Stimulated activated CD8-positive, alpha-beta memory T cell treated with anti-CD3 and anti-CD28 coated beads, Interleukin-4, amount 100 ng/mL, for 48 hours (primary cell): ENCODE data around the gene SH3RF2.
"Not testable (repeated sequence)": the region's sequence is repeated elsewhere in the genome, so short reads cannot be mapped to it uniquely, and the experiment has no call there.

Experiments
- DNase-seq: peaks from one replicate; pipeline ENCODE4 v3.0.0-alpha.2; 2020

Gene SH3RF2

DNA sequence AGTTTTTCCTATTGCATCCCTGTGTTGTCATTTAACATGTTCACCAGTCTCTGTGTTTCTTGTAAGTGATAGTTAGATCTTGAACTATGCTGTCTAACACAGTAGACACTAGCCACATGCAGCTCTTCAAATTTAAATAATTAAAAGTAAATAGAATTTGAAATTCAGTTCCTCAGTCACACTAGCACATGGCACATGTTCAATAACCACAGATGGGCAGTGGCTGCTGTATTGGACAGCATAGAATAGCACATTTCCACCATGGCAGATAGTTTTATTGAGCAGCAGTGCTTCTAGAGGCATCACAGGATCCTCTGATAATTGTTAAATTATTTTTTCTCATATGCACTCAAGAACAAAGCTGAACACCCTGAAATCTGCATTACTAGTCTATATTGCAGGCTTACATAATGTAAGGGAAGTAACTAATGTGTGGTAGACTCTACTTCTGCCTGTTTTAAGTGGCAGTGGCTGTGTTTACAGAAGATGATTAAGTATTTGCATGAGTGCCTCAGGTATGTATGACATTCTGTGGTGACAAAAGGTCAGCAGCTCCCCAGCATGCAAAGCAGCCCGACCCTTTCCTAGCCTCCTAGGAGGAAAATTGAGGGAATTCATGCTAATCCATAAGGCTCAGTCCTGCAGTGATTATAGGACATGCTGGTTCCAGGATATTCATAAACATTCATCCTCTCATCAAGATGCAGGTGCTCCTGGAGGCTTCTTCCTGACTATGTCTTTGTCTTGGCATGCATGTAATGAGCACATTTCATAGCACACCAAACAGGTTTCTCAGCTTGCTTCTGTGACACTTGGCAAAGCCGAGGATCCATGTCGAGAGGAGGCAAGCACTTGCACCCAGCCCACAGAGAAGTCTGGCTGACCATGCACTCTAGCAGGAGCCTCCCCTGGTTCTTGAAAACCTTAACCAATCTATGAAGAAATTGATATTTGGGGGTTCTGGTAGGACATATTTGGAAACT lies 45.5 kb downstream of the SH3RF2 start:
- no peak for DNase-seq

DNA sequence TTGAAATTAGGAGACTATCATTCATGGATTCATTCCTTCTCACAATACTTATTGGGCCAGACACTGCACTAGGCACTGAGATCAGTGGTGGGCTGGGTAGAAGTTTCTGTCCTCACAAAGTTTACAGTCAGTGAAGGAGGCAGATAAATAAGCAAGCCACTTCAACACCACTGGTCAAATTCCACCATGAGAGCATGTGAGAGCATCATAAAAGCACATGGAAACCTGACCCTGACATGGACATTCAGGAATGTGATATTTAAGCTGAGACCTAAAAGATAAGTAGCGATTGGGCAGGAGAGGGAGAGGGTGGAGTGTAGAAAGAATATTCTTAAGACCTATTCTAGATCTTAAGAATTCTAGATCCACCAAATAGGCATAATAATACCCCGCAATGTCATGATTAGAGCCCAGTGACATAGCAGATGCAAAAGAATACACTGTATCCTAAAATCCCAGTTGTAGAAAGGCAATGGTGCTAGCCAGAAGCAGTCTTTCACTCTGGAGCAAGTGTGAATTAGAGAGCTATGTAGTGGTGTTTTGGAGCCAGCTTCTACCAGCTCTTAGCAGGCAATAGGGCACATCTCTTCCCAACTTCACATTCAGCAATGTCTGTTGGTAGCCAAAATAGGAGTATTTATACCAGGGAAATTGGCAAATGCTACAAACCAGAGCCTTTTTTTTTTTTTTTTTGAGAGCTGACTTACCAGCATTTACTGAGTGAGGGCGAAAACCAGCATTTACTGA lies 46.4 kb downstream of the SH3RF2 start:
- no peak for DNase-seq

DNA sequence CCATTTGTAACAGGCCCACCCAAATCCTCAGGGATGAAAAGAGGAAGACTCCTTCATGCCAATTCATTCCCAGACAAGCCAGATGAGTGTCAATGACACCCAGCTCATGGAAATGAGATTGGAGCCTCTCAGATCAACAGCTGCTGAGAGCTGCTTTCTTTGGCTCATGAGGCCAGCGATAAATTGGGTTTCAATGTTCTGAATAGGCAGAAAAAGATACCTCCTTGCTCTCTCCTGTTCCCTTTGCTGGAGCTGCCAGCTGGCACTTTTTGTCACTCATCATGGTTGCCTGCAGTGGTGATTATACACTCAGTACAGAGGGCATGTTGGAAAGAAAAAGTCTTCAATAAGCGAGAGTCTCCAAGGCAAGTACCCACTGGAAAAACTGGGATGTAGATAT lies 47.1 kb downstream of the SH3RF2 start:
- DNase-seq, result no peak

DNA sequence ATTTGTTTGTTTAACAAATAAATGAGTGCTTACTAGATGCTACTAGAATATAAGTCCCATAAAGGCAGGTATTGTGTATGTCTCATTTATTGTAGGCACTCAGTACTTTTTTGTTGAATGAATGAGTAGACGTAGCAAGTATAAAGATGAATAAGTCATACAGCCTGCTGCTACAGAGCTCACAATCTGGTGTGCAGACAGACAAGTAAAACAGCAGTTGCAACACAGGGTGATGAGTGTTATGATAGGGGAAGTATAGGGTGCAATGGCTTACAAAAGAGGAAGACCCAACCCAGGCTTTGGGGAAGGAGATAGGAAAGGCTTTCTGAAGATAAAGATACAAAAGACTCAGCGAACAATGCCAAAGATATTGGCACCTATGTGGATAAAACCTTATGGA lies 47.7 kb downstream of the SH3RF2 start:
- no peak for DNase-seq

DNA sequence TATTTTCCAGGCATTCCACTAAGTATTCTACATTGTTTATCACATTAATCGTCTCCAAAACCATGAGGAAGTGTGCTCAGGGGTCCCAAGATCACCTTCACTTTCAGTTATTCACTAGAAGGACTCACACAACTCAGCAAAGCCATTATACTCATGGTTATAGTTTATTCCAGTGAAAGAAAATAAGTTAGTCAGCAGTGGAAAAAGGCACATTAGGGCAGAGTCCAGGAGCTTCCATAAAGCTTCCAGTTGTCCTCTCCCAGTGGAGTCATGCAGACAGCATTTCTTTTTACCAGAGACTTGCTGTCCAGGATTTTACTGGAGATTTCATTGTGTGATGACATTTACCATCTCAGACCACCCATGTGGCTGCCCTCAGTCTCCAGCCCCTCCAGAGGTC lies 51.5 kb downstream of the SH3RF2 start:
- DNase-seq, result no peak

DNA sequence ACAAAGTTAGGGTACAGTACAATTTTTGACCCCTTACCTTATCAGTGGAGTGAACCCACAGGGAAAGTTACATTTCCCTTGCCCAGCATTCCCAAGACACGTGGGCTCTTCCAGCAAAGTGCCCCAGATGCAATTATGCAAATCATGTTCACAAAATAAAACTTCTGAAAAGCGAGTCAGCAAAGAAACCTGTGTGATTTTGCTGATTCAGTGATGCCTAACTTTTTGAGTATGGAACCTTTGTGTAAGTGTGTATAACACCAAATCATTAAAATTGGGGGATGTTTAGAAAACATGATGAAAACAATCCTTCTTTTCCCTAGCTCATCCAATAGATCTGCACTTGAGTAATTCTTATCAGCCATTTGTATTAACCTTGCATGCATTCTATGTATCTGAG lies 52.6 kb downstream of the SH3RF2 start:
- DNase-seq, result no peak

DNA sequence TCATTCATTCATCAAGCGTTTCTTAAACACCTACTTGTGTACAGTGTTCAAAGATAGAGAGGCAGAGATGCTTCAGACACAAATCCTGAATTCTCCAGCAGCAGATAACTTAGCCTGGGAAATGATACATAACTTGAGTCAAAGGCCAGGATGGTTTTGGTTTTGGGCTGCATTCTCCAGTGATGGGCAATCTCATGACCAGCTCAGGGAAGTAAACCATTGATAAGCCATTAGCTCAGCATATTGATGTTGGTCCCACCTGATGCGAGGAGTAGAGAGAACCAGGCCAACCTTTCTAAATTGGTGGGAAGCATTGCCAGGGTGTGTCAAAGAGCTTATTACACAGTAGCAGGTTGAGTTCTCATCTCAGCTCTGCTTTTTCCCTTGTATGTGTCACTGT lies 53.0 kb downstream of the SH3RF2 start:
- DNase-seq, result no peak

DNA sequence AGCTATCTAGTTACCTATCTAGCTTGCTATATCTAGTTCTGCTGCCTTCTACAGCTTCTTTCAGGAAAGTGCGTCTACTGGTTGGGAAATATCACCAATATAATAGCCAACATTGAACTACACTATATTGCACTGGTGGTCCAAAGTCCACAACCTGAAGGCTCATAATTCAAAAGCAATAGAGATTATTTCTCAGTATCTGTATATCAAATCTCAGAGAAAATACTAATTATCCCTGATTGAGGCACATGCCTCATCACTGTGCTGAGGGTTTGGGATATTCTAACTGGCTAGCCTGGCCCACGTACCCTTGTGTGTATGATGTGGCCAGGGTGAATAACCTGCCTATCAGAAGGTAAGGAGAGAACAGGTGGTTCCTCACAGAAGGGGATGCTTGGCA lies 53.8 kb downstream of the SH3RF2 start:
- DNase-seq, result no peak

DNA sequence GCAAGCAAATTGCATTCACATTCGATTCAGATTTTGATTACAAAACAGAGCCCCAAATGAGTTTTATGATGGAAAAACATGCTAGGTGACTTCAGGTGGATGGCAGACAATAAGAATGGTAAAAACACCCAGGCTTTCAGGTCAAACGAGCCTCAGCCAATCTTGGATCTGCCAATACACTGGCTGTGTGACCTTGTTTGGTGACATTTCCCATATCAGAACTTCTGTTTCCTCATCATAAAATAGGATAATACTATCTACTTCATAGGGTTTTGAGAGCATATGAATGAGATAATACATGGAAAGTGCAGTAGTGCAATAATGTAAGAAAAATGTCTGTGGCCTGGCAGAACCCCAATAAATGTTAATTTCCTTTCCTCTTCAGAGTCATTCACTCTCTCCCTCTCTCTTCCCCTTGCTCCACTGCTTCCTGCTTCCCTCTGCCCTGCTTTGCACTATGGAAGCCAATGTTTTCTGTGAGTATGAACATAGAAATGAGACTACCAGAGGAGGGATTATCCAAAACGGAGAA lies 54.7 kb downstream of the SH3RF2 start:
- DNase-seq, result no peak

DNA sequence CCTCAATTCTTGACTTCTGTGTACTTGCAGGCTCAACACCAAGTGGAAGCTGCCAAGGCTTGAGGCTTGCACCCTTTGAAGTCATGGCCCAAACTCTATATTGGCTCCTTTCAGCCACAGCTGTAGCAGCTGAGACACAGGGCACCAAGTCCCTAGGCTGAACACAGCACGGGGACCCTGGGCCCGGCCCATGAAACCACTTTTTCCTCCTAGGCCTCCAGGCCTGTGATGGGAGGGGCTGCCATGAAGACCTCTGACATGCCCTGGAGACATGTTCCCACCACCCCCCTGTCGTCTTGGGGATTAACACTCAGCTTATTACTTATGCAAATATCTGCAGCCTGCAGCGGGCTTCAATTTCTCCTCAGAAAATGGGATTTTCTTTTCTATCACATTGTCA lies 57.2 kb downstream of the SH3RF2 start:
- not testable (repeated sequence) for DNase-seq

DNA sequence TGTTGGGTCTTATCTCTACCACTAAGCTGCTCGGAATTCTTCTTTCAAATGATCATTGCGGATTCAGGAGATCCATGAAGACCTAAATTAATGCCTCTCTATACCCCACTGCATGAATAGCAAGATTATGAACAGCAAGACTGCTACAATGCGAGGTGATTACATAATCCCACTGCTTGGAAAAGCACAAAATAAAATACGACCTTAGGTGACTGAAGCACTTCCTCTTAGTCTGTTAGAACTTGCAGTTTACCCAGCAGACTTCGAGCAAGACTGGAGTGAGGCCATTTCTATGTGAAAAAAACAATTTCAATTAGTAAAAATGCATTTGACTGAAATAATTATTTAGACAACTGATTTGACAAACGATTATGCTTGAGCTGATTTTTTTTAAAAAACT lies 59.8 kb downstream of the SH3RF2 start:
- no peak for DNase-seq

DNA sequence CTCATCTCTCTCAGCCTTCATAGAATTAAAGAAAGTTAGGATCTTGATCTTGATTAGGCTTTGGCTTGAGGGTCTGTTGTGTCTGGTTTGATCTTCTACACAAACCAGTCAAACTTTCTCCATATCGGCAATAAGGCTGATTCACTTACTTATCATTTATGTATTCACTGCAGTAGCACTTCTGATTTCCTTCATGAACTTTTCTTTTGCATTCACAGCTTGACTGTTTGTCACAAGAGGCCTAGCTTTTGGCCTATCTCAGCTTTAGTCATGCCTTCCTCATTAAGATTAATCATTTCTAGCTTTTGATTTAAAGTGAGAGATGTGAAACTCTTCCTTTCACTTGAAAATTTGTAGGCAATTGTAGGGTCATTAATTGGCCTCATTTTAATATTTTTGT lies 62.8 kb downstream of the SH3RF2 start:
- DNase-seq, result no peak

DNA sequence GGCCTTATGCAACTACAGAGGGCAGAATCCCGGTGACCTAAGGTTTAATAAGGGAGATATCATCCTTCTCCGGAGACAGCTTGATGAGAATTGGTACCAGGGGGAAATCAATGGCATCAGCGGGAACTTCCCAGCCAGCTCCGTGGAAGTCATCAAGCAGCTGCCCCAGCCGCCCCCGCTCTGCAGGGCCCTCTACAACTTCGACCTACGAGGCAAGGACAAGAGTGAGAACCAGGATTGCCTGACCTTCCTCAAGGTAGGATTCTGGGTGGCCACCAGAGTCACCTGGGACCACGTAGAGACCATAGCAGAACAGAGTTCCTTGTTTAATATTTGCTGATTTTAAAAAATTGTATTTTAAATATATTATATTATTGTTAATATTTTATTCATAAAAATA lies 63.7 kb downstream of the SH3RF2 start:
- no peak for DNase-seq

DNA sequence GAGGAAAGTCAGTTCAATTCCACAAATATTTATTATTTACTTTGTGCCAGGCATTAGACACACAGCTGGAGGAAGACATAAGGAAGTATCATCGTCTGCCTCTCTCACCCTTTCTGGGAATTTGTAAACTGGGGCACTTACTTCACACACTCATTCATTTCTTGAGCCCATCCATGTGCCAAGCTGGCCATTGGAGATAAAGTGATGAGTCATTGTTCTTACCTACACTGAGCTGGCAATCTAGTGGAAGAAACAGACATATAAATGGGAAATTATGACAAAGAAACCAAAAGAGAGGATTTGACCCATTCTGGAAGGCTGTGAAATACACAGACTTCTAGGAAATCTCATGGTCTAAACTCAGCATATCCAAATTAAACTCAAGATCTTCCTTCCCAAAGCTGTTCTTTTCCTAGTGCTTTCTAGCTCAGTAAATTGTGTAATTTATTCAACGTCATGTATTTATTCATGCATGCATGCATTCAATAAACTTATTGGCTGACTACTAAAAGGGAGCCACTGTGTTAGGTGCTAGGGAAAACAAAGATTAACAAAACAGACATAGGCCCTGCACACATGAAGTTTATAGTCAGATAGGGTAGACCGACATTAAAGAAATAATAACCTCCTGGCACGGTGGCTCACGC lies 65.3 kb downstream of the SH3RF2 start:
- DNase-seq, result no peak

DNA sequence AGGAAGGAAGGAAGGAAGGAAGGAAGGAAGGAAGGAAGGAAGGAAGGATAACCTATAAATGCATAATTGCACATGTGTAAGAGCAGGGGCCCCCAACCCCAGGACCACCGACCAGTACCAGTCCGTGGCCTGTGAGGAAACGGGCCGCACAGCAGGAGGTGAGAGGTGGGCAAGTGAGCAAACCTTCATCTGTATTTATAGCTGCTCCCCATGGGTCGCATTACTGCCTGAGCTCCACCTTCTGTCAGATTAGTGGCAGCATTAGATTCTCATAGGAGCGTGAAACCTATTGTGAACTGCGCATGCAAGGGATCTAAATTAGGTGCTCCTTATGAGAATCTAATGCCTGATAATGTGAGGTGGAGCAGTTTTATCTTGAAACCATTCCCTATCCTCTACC lies 66.1 kb downstream of the SH3RF2 start:
- no peak for DNase-seq

DNA sequence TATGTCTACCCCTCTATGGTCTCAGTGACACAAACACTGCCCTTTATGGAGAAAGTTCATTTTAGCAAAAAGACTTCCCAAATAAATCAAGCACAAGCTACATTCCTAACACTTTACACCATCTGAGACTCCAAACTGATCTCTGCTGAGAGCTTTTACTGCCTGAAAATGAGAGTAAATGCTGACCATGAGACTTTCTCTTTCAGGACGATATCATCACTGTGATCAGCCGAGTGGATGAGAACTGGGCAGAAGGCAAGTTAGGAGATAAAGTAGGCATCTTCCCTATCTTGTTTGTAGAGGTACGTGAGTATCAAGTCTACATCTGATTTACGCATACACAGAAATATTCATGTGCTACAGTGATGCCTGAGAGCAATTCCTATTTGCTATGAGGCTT lies 67.5 kb downstream of the SH3RF2 start:
- DNase-seq, result no peak

DNA sequence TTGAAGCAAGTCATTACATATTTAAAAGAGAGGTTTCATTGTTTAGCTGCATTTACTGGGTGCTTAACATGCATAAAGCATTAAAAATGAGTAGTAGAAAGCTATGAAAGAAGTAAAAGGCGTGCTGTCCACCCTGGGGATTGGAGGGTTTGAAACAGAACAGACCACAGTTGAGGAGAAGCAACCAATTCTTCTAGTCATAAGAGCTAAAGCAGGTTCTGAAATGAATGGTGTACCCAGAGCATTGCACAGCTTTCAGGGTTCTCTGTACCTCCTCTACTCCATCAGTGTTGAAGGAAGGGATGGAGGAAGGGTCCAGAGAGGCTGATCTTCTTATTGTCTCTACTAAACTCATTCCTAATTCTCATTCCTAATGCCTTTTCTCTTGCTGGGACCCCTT lies 68.9 kb downstream of the SH3RF2 start:
- DNase-seq, result no peak

DNA sequence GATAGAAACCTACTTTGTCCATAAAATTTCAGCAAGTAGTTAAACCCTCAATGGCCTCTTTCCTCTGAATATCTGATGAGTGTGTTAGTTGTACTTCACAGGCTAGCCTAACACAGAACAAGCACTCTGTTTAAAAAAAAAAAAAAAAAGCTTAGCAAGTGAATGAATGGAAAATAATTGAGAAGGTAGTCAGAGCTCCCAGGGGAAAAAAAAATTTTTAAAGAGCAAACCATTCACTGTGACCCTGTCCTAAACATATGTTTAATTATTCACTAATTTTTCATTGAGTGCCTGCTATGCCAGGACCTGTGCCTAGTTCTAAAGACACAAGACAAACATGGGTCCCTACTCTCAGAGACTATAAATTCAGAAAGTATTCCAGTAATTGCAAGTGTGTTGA lies 69.3 kb downstream of the SH3RF2 start:
- no peak for DNase-seq

DNA sequence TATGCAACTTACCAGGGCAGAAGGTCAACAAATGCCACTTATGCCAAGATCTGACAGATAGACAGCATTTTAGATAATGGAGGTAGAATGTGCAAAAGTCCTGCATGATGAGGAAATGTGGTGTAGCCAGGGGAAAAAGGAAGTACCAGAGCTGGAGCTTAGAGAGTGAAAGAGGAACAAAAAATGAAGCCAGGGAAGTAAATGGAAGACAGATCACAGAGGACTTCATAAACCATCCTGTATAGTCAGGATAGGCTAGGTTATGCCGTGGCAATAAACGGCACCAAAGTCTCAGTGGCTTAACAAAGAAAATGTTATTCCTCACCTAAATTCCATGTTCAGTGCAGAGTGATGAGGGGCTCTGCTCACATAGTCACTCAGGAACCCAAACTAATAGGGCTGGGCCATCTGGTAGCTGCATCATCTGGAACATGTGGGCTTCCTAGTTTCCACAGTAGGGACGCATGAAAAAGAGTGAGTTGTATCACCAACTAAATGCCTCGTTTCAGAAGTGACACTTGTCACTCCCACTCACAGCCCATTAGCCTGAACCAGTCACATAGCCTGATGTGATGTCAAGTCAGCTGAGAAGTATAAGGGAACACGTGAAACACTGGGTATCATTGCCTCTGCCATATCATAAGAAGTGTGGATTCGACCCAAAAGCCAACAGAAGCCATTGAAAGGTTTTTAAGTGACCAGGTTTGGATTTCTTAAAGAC lies 70.3 kb downstream of the SH3RF2 start:
- DNase-seq, result no peak

DNA sequence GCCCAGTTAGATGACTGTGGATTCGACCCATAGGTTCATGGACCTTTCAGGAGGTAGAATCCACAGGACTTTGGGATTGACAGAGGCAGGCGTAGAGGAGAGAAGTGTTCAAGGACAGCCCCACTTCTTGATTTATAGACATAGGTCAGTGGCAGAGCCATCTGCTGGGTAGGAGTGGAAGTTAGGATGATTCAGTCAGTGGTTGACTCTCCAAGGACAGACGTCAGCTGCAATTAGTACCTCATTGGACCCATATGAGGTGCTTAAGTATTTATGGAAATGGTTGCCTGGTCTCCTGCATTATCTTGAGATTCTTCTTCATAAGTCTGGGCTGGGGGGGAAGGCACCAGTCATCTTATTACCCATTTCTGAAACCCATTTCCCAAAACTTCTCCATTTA lies 70.9 kb downstream of the SH3RF2 start:
- DNase-seq, result no peak

DNA sequence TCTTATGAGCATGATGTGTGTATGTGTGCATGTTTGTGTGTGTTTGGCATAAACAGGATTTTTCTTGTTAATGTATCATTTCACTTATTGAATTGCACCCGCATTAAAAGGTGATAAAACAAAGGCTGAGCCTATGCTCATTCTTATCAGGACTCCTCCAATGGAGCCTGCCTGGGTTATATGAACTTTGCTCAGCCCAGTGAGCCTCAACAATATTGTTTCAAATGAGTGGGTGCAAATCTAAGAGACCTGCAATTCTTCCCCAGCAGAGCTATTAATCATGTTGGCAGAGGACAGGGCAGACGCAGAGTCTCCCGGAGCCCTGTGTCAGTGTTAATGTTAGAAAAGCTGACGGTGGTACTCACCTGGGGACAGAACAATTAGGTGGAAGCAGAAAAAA lies 71.6 kb downstream of the SH3RF2 start:
- DNase-seq, result no peak

DNA sequence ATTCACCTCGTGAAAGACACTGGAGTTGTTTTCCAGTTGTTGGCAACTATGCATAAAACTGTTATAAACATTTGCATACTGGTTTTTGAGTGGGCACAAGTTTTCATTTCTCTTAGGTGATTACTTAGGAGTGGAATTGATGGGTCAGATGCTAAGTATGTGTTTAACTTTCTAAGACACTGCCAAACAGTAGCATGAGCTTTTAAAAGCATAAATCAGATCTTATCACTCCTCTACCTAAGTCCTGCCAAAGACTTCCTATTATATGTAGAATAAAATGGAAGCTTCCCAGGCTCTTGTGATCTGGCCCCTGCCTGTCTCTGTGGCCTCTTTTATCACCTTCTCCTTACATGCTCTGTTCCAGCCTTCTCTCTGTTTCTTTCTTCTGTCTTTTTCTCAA lies 72.6 kb downstream of the SH3RF2 start:
- no peak for DNase-seq

DNA sequence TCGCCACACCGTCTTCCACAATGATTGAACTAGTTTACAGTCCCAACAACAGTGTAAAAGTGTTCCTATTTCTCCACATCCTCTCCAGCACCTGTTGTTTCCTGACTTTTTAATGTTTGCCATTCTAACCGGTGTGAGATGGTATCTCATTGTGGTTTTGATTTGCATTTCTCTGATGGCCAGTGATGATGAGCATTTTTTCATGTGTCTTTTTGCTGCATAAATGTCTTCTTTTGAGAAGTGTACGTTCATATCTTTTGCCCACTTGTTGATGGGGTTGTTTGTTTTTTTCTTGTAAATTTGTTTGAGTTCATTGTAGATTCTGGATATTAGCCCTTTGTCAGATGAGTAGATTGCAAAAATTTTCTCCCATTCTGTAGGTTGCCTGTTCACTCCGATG lies 74.1 kb downstream of the SH3RF2 start:
- not testable (repeated sequence) for DNase-seq
